ENCODE data around the gene RMDN2.

RMDN2 gene

GRCh38 chr2:38065502-38066135 is 140.5 kb downstream of the RMDN2 start:
- peaks cover 3% of the 10 kb centered on the region for H3K36me3 Mint-ChIP-seq

GRCh38 chr2:38066421-38067115 is 141.5 kb downstream of the RMDN2 start:
- H3K27me3 Mint-ChIP-seq: peaks cover 4% of the 10 kb centered on the region
- no peaks in the 10 kb centered on the region for H3K4me1 Mint-ChIP-seq
- H3K4me3 Mint-ChIP-seq: no peak overlapping the region
- peaks cover 3% of the 10 kb centered on the region for H3K36me3 Mint-ChIP-seq
- H3K9me3 Mint-ChIP-seq: no peaks in the 10 kb centered on the region
- no peak overlapping the region for H3K27ac Mint-ChIP-seq

More at GRCh38 chr2:38065502-38066135, 140.5 kb downstream of the RMDN2 start:
- no peak overlapping the region for H3K27ac Mint-ChIP-seq
- peaks cover 2% of the 10 kb centered on the region for H3K27me3 Mint-ChIP-seq
- H3K4me1 Mint-ChIP-seq: no peaks in the 10 kb centered on the region
- H3K4me3 Mint-ChIP-seq: no peak overlapping the region
- no peaks in the 10 kb centered on the region for H3K9me3 Mint-ChIP-seq
